Spleen (tissue), 11 donors: ENCODE results near the gene R3HCC1L. TPM values are rescaled to one million over a fixed set of nuclear protein-coding genes. Genes with fewer than 3 reads are reported as not detected.
"Not testable (repeated sequence)": the region's sequence is repeated elsewhere in the genome, so short reads cannot be mapped to it uniquely, and the experiment has no call there.

ENCODE experiments used
- DNase-seq: peaks from one replicate; pipeline ENCODE4 v3.0.0-alpha.2; 2020
- H3K27ac ChIP-seq, 8 donors: fragments of 200-600 bp; sonication (generic) in 7 of 8; 1 replicate in 4 of 8; 2 replicates in 4 of 8; pipeline versions ENCODE4 v1.5.0 to v1.8.0; 2016 to 2021; ENCODE audit warnings: inconsistent platforms in 4 of 8, mild to moderate bottlenecking in 4 of 8, moderate library complexity in 1 of 8
- H3K27me3 ChIP-seq, 7 donors: fragments of 200-600 bp; sonication (generic) in 6 of 7; replicated peaks in 1 of 7; 1 replicate in 4 of 7; 2 replicates in 3 of 7; pipeline versions ENCODE4 v1.5.0 to v1.8.0; 2016 to 2021; ENCODE audit warnings: inconsistent platforms in 3 of 7, mild to moderate bottlenecking in 1 of 7
- H3K36me3 ChIP-seq, 6 donors: fragments of 200-600 bp; sonication (generic) in 5 of 6; 1 replicate in 4 of 6; 2 replicates in 2 of 6; pipeline versions ENCODE4 v1.5.0 to v1.8.0; 2016 to 2021; ENCODE audit warnings: inconsistent platforms in 2 of 6
- H3K4me1 ChIP-seq, 6 donors: fragments of 200-600 bp; sonication (generic) in 5 of 6; 1 replicate in 3 of 6; 2 replicates in 3 of 6; pipeline versions ENCODE4 v1.5.0 to v1.8.0; 2016 to 2021; ENCODE audit warnings: inconsistent platforms in 3 of 6
- H3K4me3 ChIP-seq, 8 donors: fragments of 200-600 bp; sonication (generic) in 7 of 8; 1 replicate in 4 of 8; 2 replicates in 4 of 8; pipeline versions ENCODE4 v1.5.0 to v1.8.0; 2016 to 2021; ENCODE audit warnings: inconsistent platforms in 4 of 8, mild to moderate bottlenecking in 4 of 8, moderate library complexity in 2 of 8
- H3K9me3 ChIP-seq, 8 donors: fragments of 200-600 bp; sonication (generic) in 7 of 8; 1 replicate in 4 of 8; 2 replicates in 4 of 8; pipeline versions ENCODE4 v1.5.0 to v1.8.0; 2016 to 2021; ENCODE audit warnings: inconsistent platforms in 4 of 8
- POLR2A ChIP-seq, 3 donors: fragments of 450-650 bp; IDR thresholded peaks; one replicate each; pipeline ENCODE4 v1.5.1; 2017; ENCODE audit warnings: antibody characterized with exemption in 3 of 3, mild to moderate bottlenecking in 1 of 3
- POLR2AphosphoS5 ChIP-seq, 3 donors: sonication (generic); formaldehyde crosslinking; IDR thresholded peaks; one replicate each; pipeline ENCODE4 v1.5.1; 2017; ENCODE audit warnings: antibody characterized with exemption in 3 of 3
- WGBS, 5 donors: extraction: QIAGEN DNeasy Blood & Tissue Kit in 3 of 5; methylation state at CpG; one replicate each; pipeline versions ENCODE4 v1.1.5 to v1.1.7; 2013 to 2018; 5-methylcytosine and 5-hydroxymethylcytosine counted together
- intact Hi-C: fragments of 100-400 bp; cut with DNase I; formaldehyde crosslinking; loops from one replicate; pipeline ENCODE4 v1.15.0; 2023; ENCODE audit warnings: low total_unique reads
- polyA plus RNA-seq, 3 donors: library from polyadenylated mRNA; stranded (reverse); fragments of 200-250 nt; gene quantifications; one replicate each; pipeline ENCODE4 v1.2.1, GENCODE V29; 2013
- total RNA-seq, 7 donors: library from RNA; depleted of rRNA in 3 of 7; stranded (reverse); fragments of >200 nt in 3 of 7; fragmentation: NEBNext Ultra II Directional in 4 of 7; extraction: Animal tissue kit (Norgen Biotek cat#: 25700) in 4 of 7; gene quantifications; one replicate each; pipeline versions ENCODE4 v1.1.0 to v1.2.1, GENCODE V29; 2016 to 2021
- TF ChIP-seq, protein P1 (sequence below), 11 experiments: fragments of 200-600 bp in 7 of 11; fragments of 450-650 bp in 4 of 11; sonication (generic) in 4 of 11; IDR thresholded peaks in 8 of 11; conservative IDR thresholded peaks in 3 of 11; 1 replicate in 7 of 11; 2 replicates in 4 of 11; pipeline versions ENCODE4 v1.4.0 to v1.8.0; 2016 to 2021; ENCODE audit warnings: antibody characterized with exemption in 11 of 11, inconsistent platforms in 4 of 11, mild to moderate bottlenecking in 1 of 11
- donor health status: healthy with polysubstance abuse.
- donor health status: DM: no; HTN: no; CAD: no; lungs with moderate emphysema.
- donor health status: DM: no; HTN: no; CAD: no.
- donor health status: Bipolar disorder and iron deficiency.
- donor health status: healthy.
- donor health status: DM: no; HTN: no; CAD: no.
- donor health status: DM: yes; HTN: yes; CAD: no.

R3HCC1L gene
- total and polyA plus RNA-seq, 10 donors, result 9.0 to 21.2 (median 18.5) TPM

DNA sequence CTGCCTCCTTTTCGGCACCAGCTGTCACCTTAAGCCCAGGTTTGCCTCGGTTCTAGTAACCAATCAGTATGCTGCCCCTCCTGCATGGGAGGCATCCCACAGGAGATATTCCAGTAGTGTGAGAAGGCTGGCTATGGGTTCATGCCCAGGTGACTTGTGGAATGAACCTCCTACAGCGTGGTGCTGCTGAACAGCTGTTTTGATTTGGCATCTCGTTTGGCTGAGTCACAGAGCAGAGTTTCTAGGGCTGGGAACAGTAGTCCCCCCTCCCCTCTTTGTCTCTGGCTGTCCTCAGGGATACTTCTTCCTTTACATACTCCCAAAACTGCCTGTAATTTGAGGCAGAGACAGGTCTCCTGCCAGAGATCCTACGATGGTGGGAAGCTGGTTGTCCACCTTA lies 16.1 kb downstream of the R3HCC1L start:
- WGBS, 5 donors, result 93 to 97% (median 96%) methylated on average over 5 of the region's 5 CpGs
- intact Hi-C loops, result no loop called here

DNA sequence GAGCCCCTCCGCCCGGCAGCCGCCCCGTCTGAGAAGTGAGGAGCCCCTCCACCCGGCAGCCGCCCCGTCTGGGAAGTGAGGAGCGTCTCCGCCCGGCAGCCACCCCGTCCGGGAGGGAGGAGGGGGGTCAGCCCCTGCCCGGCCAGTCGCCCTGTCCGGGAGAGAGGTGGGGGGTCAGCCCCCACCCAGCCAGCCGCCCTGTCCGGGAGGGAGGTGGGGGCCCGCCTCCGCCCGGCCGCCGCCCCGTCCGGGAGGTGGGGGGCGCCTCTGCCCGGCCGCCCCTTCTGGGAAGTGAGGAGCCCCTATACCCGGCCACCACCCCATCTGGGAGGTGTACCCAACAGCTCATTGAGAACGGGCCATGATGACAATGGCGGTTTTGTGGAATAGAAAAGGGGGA lies 18.3 kb downstream of the R3HCC1L start:
- Histone ChIP-seq H3K36me3 (peaks cover 0 to 68% (median 9%) of the 10 kb centered on the region in 6 donors), H3K9me3 (peaks cover 4 to 39% (median 34%) of the 10 kb centered on the region in 8 donors)
- intact Hi-C loops, H3K4me3 ChIP-seq, H3K4me1 ChIP-seq, DNase-seq, H3K27ac ChIP-seq, H3K27me3 ChIP-seq: not testable (repeated sequence)
- WGBS, 5 donors, result 86 to 96% (median 92%) methylated on average over 14 to 30 of the region's 30 CpGs

More for the DNA sequence above, 16.1 kb downstream of the R3HCC1L start:
- Histone ChIP-seq H3K4me3 (no peak overlapping the region), H3K36me3 (peaks cover 0 to 53% (median 4%) of the 10 kb centered on the region in 6 donors), H3K27me3 (no peaks in the 10 kb centered on the region), H3K27ac (no peak overlapping the region), H3K4me1 (peaks cover 0 to 7% (median 0%) of the 10 kb centered on the region in 6 donors), H3K9me3 (peaks cover 4 to 57% (median 48%) of the 10 kb centered on the region in 8 donors)
- TF ChIP-seq, protein P1, sequence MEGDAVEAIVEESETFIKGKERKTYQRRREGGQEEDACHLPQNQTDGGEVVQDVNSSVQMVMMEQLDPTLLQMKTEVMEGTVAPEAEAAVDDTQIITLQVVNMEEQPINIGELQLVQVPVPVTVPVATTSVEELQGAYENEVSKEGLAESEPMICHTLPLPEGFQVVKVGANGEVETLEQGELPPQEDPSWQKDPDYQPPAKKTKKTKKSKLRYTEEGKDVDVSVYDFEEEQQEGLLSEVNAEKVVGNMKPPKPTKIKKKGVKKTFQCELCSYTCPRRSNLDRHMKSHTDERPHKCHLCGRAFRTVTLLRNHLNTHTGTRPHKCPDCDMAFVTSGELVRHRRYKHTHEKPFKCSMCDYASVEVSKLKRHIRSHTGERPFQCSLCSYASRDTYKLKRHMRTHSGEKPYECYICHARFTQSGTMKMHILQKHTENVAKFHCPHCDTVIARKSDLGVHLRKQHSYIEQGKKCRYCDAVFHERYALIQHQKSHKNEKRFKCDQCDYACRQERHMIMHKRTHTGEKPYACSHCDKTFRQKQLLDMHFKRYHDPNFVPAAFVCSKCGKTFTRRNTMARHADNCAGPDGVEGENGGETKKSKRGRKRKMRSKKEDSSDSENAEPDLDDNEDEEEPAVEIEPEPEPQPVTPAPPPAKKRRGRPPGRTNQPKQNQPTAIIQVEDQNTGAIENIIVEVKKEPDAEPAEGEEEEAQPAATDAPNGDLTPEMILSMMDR (IDR thresholded peaks at IDR 0.05 in 8 of 11, conservative IDR thresholded peaks at IDR 0.05 in 3 of 11), result no peak
- TF ChIP-seq POLR2A (IDR thresholded peaks at IDR 0.05) (no peak), POLR2AphosphoS5 (IDR thresholded peaks at IDR 0.05) (no peak)
- no peak for DNase-seq

DNA sequence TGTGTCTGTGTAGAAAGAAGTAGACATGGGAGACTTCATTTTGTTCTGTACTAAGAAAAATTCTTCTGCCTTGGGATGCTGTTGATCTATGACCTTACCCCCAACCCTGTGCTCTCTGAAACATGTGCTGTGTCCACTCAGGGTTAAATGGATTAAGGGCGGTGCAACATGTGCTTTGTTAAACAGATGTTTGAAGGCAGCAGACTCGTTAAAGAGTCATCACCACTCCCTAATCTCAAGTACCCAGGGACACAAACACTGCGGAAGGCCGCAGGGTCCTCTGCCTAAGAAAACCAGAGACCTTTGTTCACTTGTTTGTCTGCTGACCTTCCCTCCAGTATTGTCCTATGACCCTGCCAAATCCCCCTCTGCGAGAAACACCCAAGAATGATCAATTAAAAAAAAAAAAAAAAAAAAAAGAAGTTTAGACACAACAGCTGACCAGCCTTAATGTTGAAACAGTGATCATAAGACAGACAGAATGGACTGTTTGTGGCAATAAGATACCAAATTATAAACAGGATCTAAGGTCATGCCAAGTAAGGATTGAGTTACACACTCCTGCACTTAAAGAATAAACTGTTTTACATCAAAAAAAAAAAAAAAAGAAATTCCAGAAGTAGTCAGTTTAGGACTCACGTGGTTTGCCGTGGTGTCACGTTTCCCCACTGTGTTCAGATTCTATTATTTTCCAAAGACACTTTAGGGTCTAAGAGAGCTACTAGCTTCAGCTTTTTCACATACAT lies 18.9 kb downstream of the R3HCC1L start:
- H3K36me3 ChIP-seq, result peaks cover 0 to 70% (median 9%) of the 10 kb centered on the region in 6 donors
- DNase-seq, intact Hi-C loops, H3K4me3 ChIP-seq, H3K27me3 ChIP-seq, H3K27ac ChIP-seq, H3K4me1 ChIP-seq: not testable (repeated sequence)
- peaks cover 2 to 33% (median 28%) of the 10 kb centered on the region in 8 donors for H3K9me3 ChIP-seq
- 78 to 85% (median 83%) methylated on average over 8 of the region's 8 CpGs for WGBS, 5 donors

DNA sequence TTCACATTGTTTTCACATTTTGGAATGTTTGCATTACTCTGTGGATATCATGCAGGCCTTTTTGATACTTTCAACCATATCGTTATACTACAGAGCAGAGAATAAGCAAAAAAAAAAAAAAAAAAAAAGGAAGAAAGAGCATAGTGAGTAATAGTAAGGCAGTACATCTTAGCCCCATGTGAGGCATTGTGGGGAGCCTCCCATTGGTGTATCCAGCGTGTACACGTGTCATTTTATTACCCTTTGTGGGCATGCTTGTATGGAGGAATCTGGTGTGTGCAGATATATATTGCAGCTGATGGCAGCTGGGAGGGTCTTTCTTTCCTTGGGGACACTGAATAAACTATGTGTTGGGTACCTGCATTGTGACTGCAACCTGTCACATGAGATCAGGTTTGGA lies 19.6 kb downstream of the R3HCC1L start:
- H3K36me3 ChIP-seq, result peaks cover 0 to 76% (median 9%) of the 10 kb centered on the region in 6 donors
- intact Hi-C loops, result no loop called here
- peaks cover 0 to 26% (median 21%) of the 10 kb centered on the region in 8 donors for H3K9me3 ChIP-seq
- H3K4me1 ChIP-seq, result peaks cover 0 to 7% (median 0%) of the 10 kb centered on the region in 6 donors
- TF ChIP-seq POLR2AphosphoS5 (IDR thresholded peaks at IDR 0.05) (no peak), POLR2A (IDR thresholded peaks at IDR 0.05) (no peak)
- TF ChIP-seq, protein P1 (IDR thresholded peaks at IDR 0.05 in 8 of 11, conservative IDR thresholded peaks at IDR 0.05 in 3 of 11), result no peak
- no peak for DNase-seq
- no peak overlapping the region for H3K4me3 ChIP-seq
- H3K27me3 ChIP-seq, result no peaks in the 10 kb centered on the region
- whole genome bisulfite sequencing, 5 donors, result 92 to 99% (median 95%) methylated on average over 3 of the region's 3 CpGs
- H3K27ac ChIP-seq, result no peak overlapping the region

DNA sequence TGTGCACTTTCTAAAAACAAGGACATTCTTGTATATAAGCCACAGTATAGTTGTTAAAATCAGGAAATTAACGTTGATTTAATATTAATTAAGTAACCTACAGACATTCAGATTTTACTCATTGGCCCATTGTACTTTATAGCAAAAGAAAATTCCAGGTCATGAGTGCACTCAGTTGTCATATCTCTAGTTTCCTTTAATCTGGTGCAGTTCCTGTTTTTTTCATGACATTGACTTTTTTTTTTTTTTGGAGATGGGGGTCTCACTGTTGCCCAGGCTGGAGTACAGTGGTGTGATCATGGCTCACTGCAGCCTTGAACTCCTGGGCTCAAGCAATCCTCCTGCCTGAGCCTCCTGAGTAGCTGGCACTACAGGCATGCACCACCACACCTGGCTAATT lies 24.1 kb downstream of the R3HCC1L start:
- DNase-seq, result no peak
- Histone ChIP-seq H3K9me3 (no peaks in the 10 kb centered on the region), H3K4me1 (peaks cover 0 to 7% (median 0%) of the 10 kb centered on the region in 6 donors), H3K4me3 (no peak overlapping the region), H3K27ac (no peak overlapping the region), H3K36me3 (peaks cover 0 to 56% (median 12%) of the 10 kb centered on the region in 6 donors), H3K27me3 (no peaks in the 10 kb centered on the region)
- TF ChIP-seq POLR2AphosphoS5 (IDR thresholded peaks at IDR 0.05), result no peak
- no peak for TF ChIP-seq POLR2A (IDR thresholded peaks at IDR 0.05)
- TF ChIP-seq, protein P1 (IDR thresholded peaks at IDR 0.05 in 8 of 11, conservative IDR thresholded peaks at IDR 0.05 in 3 of 11), result no peak
- 66 to 85% (median 74%) methylated on average over 1 of the region's 1 CpG for WGBS, 5 donors
- intact Hi-C loops, result no loop called here
